Midbrain (tissue), 1 donor: ENCODE data around the gene TEX48.

Experiments used
- DNase-seq: peaks from one replicate; lab custom pipeline; 2025; lab: John Stamatoyannopoulos, UW

The TEX48 gene

DNA sequence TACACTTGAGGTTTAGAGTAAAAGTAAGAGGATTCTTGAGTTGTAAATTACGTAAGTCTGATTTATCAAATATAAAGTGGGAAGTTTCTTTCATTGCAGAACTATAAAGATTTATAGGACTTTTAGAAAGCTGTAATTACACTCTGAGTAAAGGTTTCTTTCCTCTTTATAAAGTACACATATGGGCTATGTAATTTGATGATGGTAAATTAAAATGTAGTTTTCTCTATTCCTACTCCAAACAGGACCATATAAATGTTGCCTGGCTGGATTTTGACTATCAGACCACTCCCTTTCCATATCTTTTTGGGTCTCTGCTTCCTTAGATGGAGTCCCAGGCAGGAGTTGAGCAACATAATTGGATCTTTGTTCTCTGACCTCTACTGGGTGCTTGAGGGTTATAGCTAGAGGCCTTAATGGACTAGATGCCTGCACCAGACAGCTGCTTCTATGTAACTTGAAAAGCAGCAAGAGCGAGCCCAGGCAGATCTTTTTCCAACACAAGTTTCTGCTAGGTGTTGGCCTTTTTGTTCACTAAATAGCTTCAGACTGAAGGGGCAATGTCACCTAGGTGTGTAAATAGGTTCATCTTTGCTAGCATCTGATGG, 11.4 kb upstream of the TEX48 start:
- no peak for DNase-seq

DNA sequence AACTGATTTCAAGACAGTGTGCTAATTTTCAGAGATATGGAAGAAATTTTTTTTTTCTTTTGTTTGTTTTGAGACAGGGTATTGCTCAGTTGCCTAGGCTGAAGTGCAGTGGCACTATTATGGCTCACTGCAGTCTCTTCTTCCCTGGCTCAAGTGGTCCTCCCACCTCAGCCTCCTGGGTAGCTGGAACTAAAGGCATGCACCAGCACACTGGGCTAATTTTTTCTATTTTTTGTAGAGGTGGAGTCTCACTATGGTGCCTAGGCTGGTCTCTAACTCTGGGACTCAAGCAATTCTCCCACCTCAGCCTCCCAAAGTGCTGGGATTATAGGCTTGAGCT, 9.9 kb upstream of the TEX48 start:
- no peak for DNase-seq

DNA sequence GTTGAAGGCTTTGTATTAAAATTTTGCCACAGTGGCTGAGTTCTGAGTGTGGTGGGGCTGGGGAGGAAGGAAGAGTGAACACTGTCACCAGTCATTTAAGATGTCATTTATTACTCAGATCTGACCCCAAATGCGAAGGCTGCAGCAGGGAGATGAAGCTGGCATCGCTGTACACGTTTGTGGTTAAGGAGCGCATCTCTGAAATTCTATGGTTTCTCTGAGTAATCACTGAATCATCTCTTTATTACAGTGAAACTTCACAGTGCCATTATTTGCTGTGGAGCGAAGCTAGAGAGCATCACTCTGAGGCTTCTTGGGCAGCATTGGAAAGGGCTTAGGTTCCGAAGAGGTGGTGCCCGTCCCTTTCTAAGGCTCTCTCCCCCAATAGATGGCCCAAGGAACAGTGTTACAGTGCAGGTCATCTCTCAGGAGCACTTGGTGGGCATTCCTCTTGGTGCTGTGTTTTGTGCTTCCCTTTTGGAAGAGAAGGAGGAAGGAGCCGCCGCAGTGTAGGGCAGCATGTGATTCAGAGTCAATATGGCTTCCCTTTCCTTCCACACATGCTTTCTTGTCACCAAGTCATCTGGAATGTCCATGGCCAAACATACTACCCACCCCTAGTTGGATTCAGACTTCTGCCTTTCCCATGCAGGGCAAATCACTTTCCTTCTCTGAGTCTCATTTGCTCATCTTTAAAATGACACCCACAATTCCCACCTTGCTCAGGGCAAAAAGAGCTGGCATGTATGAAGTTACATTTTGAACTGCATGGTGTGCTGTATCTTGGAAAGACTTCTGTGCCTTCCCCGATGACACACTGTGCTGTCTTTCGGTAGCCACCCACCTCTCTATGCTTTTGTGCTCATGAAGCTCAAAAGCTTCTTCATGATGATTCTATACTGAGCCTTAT, 9.3 kb upstream of the TEX48 start:
- DNase-seq: no peak

DNA sequence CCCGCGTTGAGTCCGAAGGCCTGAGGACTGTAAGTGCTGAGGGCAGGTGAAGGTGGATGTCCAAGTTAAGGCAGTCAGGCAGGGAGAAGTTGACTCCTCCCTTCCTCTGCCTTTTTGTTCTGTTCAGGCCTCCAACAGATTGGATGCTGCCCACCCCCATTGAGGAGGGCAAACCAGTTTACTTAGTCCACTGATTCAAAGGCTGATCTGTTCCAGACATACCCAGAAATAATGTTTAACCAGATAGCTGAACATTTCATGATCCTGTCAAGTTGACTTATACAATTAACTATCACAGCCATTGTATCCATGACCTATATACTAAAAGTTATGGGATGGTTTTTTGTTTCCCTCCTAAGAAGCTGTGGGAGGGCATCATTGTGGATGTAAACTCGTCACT, 8.3 kb upstream of the TEX48 start:
- DNase-seq: no peak

DNA sequence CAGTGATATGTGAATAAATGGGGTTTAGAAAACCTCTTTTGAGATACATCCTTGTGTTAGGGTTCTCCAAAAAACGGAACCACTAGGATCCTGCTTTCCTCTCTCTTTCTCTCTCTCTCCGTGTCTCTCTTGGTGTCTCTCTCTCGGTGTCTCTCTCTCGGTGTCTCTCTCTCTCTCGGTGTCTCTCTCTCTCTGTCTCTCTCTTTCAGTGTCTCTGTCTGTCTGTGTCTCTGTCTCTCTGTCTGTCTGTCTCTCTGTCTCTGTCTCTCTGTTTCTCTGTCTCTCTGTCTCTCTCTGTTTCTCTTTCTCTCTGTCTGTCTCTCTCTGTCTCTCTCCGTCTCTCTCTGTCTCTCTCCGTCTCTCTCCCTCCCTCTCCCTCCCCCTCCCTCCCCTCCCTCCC, 7.8 kb upstream of the TEX48 start:
- no peak for DNase-seq

DNA sequence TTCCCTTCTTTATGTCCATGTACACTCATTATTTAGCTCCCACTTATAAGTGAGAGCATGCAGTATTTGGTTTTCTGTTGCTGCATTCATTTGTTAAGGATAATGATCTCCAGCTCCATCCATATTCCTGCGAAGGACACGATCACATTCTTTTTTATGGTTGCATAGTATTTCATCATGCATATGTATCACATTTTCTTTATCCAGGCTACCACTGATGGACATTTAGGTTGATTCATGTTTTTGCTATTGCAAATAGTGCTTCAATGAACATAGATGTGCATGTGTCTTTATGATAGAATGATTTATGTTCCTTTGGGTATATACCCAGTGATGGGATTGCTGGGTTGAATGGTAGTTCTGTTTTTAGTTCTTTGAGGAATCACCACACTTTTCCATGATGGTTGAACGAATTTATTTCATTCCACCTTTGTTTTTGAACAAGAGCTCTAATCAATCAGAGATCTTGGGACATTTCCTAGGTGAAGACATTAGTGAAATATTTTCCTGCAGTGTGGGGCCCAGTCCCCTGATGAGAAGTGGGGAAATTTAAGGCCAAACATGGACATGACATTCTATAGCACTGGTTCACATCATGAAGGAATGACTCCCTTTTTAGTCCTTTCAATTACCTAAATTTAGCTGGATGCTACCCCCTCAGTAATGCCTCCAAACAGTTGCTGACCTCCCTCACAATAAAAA, 7.1 kb upstream of the TEX48 start:
- DNase-seq: no peak

DNA sequence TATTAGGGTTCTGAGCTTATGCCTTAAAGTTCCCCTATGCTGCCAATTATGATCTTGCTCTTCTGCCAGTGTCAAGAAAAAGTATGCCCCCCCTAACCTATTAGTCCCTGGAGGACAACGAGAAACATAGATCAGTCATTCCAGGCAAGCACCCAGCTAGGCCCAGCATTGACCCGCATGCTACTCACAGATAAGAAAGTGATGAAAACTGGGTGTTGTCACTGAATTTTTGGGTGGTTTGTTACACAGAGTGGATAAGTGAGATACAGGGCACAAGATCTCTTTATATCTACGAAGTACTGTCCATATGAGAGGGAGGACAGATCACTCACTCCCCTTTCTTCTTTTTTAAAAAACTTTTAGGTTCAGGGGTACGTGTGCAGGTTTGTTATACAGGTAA, 6.4 kb upstream of the TEX48 start:
- no peak for DNase-seq

DNA sequence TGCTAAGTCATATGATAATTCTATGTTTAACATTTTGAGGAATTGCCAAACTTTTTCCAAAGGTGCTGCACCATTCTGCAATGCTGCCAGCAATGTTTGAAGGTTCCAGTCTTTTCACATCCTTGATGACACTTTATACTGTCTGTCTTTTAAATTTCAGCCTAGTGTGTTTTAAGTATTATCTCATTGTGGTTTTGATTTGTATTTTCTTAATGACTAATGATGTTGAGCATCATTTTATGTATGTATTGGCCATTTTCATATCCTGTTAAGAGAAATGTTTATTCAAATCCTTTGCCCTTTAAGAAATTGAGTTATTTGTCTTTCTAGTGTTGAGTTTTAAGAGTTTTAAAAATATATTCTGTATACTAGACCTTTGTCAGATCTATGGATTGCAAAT, 5.0 kb upstream of the TEX48 start:
- no peak for DNase-seq

DNA sequence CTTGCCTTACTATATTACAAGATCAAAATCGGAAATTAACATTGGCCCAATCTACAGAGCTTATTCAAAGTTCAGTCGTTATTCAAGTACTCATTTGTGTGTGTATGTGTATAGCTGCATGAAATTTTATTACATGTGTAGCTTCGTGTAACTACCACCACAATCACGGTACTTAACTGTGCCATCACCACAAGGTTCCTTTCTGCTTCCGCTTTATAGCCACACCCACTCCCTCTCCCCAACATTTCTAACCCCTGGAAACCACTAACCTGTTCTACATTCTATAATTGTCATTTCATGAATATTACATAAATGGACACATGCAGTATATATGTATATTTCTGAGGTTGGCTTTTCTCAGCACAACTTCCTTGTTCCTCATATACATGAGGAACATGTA, 4.0 kb upstream of the TEX48 start:
- no peak for DNase-seq

DNA sequence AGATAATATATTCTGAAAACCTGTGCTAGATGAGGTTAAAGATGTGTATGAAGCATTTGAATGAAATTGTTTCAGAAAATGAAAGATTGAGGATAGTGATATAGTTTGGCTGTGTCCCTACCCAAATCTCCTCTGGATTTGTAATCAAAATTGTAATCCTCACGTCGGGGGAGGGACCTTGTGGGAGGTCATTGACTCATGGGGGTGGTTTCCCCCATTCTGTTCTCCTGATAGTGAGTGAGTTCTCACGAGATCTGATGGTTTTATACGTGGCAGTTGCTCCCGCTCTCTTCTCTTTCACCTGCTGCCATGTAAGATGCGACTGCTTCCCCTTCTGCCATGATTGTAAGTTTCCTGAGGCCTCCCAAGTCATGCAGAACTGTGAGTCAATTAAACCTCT, 2.0 kb upstream of the TEX48 start:
- DNase-seq: no peak

DNA sequence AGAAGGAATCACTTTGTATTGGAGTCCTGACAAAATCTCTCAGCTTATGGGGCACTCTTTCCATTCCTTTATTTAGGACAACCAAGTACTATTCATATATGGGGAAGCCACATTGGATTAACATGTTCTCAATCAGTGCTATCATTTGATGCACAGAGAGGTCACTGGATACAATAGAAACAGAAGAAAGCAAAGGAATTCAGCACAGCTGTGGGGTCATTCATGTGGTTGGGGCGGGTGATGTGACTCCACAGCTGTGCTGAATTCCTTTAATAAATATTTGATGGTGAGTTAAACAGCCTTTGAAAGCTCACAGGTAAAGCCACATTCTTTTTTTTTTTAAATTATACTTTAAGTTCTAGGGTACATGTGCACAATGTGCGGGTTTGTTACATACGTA, 854 bp upstream of the TEX48 start:
- DNase-seq: no peak

DNA sequence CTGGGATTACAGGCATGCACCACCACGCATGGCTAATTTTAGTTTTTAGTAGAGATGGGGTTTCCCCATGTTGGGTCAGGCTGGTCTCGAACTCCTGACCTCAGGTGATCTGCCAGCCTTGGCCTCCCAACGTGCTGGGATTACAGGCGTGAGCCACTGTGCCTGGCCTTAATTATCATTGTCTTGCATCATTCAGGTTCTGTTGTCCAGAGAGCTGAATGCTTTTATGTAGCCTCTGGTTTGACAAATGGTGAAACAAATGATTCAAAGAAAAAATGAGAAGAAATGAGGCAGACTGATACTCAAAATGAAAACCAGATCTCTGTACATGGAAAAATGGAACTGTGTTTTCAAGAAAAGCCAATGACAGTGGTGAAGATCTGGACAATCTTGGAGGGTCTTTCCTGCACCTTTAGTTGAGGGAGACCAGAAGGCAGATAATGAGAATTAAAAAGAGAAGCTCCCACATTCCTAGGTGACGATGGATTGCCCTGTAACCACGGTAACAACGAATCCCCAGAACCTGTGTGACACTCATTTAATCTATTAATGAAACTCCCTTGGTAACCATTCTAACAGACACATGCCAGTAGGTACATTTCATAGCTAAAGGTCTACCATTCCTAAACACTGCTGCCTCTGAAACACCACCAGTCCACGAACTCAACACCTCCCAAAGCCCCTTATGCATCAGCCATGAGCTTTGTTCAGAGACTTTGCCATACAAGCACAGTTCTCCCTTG, 1.6 kb downstream of the TEX48 start:
- DNase-seq: no peak

DNA sequence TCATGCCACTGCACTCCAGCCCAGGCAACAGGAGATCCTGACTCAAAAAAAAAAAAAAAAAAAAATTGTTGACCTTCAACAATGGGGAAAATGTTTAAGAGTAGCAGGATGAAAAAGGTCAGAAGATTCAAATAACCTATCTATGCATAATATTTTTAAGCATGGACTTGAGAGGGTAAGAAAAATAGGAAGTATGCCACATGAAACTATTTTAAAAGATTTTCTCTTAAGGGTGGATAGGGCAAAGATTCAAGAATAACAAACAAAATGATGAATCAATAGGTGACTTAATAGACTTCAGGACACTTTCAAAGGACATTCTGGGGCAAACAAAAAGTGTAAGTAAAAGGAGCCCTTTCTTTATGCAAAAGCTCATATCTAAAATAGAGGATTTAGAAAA, 3.2 kb downstream of the TEX48 start:
- no peak for DNase-seq

DNA sequence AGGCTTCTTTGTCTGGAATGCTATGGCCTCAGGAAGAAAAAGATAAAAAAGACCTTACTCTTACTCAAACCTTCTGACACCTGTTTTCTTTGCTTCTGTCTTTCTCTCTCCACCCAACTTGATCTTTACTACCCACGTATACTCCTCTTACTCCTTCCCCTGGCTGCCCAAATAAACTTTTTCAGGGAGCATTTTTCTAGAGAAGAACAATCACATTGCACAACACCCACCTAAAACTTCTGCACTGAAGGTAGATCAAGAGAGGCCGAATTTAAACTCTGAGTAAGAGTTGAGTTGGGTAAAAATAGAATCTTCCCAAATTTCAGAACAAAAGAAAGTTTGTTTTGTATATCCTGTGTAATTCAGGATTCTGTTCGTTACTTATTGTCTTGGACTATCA, 3.9 kb downstream of the TEX48 start:
- no peak for DNase-seq

DNA sequence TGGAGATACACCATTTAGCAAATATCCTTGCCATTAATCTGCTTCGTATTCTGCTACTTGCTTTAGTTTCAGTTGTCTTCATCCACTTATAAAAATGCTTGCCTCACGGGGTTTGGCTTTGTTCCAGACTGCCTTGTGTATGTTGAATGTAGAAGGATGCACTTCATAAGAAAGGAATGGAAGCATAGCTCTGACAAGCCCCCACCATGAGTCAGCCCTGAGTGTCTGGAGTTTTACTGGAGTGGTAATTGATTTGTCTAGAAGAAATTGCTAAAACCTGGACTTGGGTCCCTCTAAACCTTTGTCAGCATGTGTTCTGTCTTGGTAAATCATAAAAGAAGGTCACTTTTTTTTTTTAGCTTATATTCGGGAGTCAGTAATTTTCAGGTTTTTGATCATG, 4.6 kb downstream of the TEX48 start:
- no peak for DNase-seq

DNA sequence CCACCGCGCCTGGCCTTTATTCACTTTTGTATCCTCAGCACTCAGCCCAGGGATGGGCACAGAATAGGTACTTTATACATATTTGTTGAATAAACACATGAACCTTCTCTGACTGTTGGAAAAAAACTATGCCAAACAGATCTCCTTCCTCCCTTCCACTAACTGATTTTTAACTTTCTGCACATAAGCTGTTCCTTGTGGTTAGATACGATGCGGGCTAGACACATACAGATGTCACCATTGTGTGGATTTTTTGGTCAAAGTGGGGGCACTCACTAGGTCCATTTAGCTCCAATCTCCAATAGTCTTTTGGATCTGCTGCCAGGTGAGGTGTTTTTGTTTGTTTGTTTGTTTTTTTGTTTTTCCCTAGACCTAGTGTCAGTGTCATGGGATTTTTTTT, 5.1 kb downstream of the TEX48 start:
- no peak for DNase-seq

DNA sequence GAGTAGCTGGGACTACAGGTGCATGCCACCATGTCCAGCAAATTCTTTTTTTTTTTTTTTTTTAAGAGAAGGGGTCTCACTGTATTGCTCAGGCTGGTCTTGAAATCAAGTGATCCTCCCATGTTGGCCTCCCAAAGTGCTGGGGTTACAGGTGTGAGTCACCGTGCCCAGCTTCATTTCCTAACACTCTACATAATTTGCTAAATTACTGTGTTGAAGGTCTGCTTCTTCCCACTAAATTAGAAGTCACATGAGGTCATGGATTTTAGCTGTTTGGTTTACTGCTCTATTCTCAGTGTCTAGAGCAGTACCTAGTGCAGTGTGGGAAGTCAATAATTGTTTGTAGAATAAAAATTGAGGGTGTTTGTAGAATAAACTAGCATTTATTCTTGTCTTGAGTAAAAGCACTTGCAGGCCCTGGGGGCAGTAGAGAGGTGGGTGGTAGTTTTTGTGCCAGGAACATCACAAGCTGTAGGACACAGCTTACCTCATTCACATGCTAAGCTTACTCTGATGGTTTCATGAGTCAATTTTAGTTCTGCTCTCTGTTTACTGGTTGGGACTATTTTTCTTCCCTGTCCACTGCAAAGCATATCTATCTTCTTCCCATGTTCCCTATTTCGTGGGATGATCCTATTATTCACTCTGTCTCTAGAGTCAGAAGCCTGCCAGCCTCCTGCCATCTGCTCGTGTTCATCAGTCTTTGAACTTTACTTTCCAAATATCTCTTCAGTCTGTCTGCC, 7.0 kb downstream of the TEX48 start:
- no peak for DNase-seq

DNA sequence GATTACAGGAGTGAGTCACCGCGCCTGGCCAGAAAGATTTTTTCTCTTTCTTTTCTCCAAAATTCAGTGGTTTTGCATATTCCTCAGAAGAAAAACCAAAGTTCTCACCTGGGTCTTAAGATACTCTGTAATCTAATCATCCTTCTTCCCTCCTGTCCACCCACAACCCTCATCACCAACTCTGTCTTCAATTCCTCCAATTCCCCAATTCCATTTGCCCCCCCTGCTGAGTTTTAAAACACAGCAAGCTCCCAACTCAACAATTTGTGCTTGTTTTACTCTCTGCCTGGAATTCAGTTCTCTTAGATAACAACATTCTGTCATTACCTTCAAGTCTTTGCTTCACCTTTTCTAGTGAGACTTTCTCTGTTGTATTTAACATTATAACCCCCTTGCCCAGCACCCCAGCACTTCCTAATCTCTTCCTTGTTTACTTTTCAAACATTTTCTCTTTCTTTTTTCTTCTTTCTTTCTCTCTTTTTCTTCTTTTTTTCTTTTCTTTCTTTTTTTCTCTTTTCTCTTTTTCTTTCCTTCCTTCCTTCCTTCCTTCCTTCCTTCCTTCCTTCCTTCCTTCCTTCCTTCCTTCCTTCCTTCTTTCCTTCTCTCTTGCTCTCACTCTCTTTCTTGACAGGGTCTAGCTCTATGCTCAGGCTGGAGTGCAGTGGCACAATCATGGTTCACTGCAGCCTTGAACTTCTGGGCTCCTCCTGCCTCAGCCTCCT, 7.8 kb downstream of the TEX48 start:
- DNase-seq: no peak

DNA sequence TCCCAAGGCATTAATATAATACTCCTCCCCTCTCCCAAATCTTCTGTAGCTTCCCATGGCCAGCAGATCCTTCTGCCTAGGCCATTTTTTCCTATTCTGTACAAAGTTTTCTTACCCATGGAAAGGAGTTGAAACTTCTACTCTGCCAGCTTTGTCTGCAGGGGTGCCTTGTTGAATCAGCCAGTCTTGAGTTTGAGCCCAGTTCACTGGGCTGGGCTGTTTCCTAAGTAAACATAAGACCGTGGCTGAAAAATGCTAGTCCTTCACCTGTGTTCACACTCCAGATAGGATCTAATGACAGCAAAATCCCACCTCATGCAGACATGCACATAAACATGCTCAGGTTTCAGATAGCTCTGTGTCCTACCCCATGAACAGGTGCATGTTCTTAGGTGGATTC, 10.4 kb downstream of the TEX48 start:
- DNase-seq: no peak

DNA sequence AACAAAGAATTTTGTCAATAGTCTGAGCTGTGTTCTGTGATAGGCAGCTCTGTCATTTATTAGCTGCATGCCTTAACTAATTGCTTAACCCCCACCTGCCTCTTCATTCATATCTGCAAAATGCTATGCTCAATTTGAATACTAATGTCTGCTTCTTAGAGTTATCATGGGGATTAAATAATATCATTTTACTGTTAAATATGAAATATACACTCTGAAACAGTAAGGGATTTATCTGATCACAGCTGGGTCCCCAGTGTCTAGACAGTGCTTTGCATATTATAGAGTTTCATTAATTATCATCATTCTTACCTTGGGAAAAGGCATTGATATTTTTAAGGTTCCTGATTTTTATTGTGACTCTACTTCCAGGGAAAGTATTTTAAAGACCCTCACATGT, 12.0 kb downstream of the TEX48 start:
- DNase-seq: no peak

DNA sequence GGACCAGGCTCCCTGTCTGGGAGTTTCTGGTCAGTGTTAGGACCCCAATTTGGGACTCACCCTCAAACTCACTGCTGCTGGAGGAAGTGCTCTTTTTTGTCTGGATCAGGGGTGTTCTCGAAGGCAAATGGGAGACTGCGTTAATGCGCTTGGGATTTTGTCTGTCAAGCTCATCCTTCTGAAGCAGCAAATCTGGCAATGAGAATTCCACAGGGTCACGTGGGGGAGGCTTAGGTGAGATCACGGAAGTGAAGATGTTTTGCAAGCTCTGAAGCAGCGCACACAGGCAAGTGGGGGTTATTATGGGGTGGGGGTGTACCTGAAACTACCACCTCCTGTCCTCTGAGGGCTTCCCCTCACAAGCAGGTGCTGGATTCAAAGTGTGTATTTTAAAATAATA, 13.8 kb downstream of the TEX48 start:
- DNase-seq: no peak
